Keratinocyte (primary cell): ENCODE measurements around the gene PDE10A. TPM values are rescaled to one million over a fixed set of nuclear protein-coding genes. Genes with fewer than 3 reads are reported as not detected.

Experiments
- DNase-seq: peaks from one replicate; pipeline ENCODE4 v3.0.0-alpha.2; 2011; ENCODE audit warnings: low read depth, missing footprints, low spot score
- FAIRE-seq: peaks from 2 replicates; lab custom pipeline; 2011; peaks lifted over from hg19 to GRCh38; lab: Jason Lieb, UNC
- H2AFZ ChIP-seq: 2 replicates; pipeline ENCODE4 v1.6.0; 2012; ENCODE audit warnings: low read length, control low read depth, inconsistent platforms; ENCODE audit not compliant: control insufficient read depth
- H3K27ac ChIP-seq: 2 replicates; pipeline ENCODE4 v1.5.1; 2011; ENCODE audit warnings: low read length; ENCODE audit not compliant: control insufficient read depth, insufficient read depth
- H3K27me3 ChIP-seq: 3 replicates; pipeline ENCODE4 v1.6.0; 2011; ENCODE audit warnings: low read length; ENCODE audit not compliant: control insufficient read depth, insufficient read depth; ENCODE audit errors: extremely low read depth
- H3K36me3 ChIP-seq, 2 experiments: 2 replicates in 1 of 2; 3 replicates in 1 of 2; pipeline ENCODE4 v1.5.1; 2011; ENCODE audit warnings: low read length in 2 of 2, mild to moderate bottlenecking in 1 of 2; ENCODE audit not compliant: control insufficient read depth in 2 of 2, insufficient read depth in 2 of 2; ENCODE audit errors: extremely low read depth in 1 of 2
- H3K4me1 ChIP-seq: 3 replicates; pipeline ENCODE4 v1.5.1; 2011; ENCODE audit warnings: low read length; ENCODE audit not compliant: control insufficient read depth, insufficient read depth; ENCODE audit errors: extremely low read depth
- H3K4me2 ChIP-seq: 3 replicates; pipeline ENCODE4 v1.6.0; 2011; ENCODE audit warnings: low read depth, low read length; ENCODE audit not compliant: control insufficient read depth, insufficient read depth; ENCODE audit errors: extremely low read depth
- H3K4me3 ChIP-seq, 3 experiments: fragments of 200-600 bp in 1 of 3; sonication (generic) in 1 of 3; 2 replicates in 2 of 3; 3 replicates in 1 of 3; pipeline ENCODE4 v1.5.1; 2011 to 2016; ENCODE audit warnings: low read length in 3 of 3, mild to moderate bottlenecking in 3 of 3, control low read depth in 2 of 3, inconsistent platforms in 1 of 3, low read depth in 1 of 3, mixed read lengths in 1 of 3, mixed run types in 1 of 3, moderate library complexity in 1 of 3; ENCODE audit not compliant: control insufficient read depth in 2 of 3, insufficient read depth in 2 of 3; ENCODE audit errors: extremely low read depth in 1 of 3
- H3K79me2 ChIP-seq: 2 replicates; pipeline ENCODE4 v1.6.0; 2012; ENCODE audit warnings: low read length; ENCODE audit not compliant: control insufficient read depth, insufficient read depth
- H3K9ac ChIP-seq: 3 replicates; pipeline ENCODE4 v1.6.0; 2011; ENCODE audit warnings: low read length; ENCODE audit not compliant: control insufficient read depth, insufficient read depth; ENCODE audit errors: extremely low read depth
- H3K9me1 ChIP-seq: 3 replicates; pipeline ENCODE4 v1.6.0; 2011; ENCODE audit warnings: low read length; ENCODE audit not compliant: control insufficient read depth, insufficient read depth; ENCODE audit errors: extremely low read depth
- H3K9me3 ChIP-seq: 2 replicates; pipeline ENCODE4 v1.5.1; 2012; ENCODE audit warnings: low read depth, low read length; ENCODE audit not compliant: control insufficient read depth
- H4K20me1 ChIP-seq: 3 replicates; pipeline ENCODE4 v1.6.0; 2011; ENCODE audit warnings: low read length; ENCODE audit not compliant: control insufficient read depth, insufficient read depth; ENCODE audit errors: extremely low read depth
- EZH2 ChIP-seq: IDR thresholded peaks from one replicate; pipeline ENCODE4 v1.6.1; 2012; ENCODE audit warnings: inconsistent platforms, mild to moderate bottlenecking, low read length, moderate library complexity
- dilution Hi-C: fragments of 300-500 bp; cut with MboI; formaldehyde crosslinking; loops from one replicate; pipeline ENCODE4 v1.7.0; 2020; ENCODE audit warnings: low sequenced_read_pairs; ENCODE audit not compliant: extremely low pct_ligation_motif_present
- polyA plus RNA-seq, 5 experiments: library from polyadenylated mRNA; depleted of rRNA in 3 of 5; stranded (reverse) in 3 of 5; stranded (forward) in 1 of 5; unstranded in 1 of 5; fragments of >200 nt; gene quantifications; 1 replicate in 1 of 5; 2 replicates in 3 of 5; 3 replicates in 1 of 5; pipeline versions ENCODE4 v1.2.1 to v1.2.3, GENCODE V29; 2011 to 2012; ENCODE audit warnings: missing spikeins in 2 of 5, low read depth in 1 of 5, low replicate concordance in 1 of 5
- TF ChIP-seq, protein P1 (sequence below), 3 experiments: IDR thresholded peaks in 1 of 3; conservative IDR thresholded peaks in 1 of 3; optimal IDR thresholded peaks in 1 of 3; 2 replicates in 2 of 3; 3 replicates in 1 of 3; pipeline versions ENCODE3 to v1.5.1; 2011; ENCODE audit warnings: low read length in 3 of 3, mild to moderate bottlenecking in 3 of 3, moderate library complexity in 2 of 3, control low read depth in 1 of 3, inconsistent platforms in 1 of 3; ENCODE audit not compliant: insufficient read depth in 2 of 3; ENCODE audit errors: extremely low read depth in 1 of 3

The PDE10A gene
- polyA plus RNA-seq, 1 donor (not counting 4 experiments of a cell fraction or from before 2014, with no cell fraction given) = not detected

GRCh38 chr6:165455488-165455887, 207.6 kb downstream of the PDE10A start:
- no peak for DNase-seq
- dilution Hi-C loops = no loop called here
- no peaks in the 10 kb centered on the region for H3K9me1 ChIP-seq
- no peak overlapping the region for H3K4me2 ChIP-seq
- TF ChIP-seq EZH2 = no peak
- TF ChIP-seq, protein P1, sequence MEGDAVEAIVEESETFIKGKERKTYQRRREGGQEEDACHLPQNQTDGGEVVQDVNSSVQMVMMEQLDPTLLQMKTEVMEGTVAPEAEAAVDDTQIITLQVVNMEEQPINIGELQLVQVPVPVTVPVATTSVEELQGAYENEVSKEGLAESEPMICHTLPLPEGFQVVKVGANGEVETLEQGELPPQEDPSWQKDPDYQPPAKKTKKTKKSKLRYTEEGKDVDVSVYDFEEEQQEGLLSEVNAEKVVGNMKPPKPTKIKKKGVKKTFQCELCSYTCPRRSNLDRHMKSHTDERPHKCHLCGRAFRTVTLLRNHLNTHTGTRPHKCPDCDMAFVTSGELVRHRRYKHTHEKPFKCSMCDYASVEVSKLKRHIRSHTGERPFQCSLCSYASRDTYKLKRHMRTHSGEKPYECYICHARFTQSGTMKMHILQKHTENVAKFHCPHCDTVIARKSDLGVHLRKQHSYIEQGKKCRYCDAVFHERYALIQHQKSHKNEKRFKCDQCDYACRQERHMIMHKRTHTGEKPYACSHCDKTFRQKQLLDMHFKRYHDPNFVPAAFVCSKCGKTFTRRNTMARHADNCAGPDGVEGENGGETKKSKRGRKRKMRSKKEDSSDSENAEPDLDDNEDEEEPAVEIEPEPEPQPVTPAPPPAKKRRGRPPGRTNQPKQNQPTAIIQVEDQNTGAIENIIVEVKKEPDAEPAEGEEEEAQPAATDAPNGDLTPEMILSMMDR (optimal IDR thresholded peaks at IDR 0.05 in 1 of 3, IDR thresholded peaks at IDR 0.05 in 1 of 3, conservative IDR thresholded peaks at IDR 0.05 in 1 of 3; ENCODE audit: extremely low read depth in 1 of 3, insufficient read depth in 2 of 3, low read length in 3 of 3) = no peak
- H3K9me3 ChIP-seq = no peaks in the 10 kb centered on the region
- no peak overlapping the region for H3K4me3 ChIP-seq
- no peaks in the 10 kb centered on the region for H3K79me2 ChIP-seq
- H3K9ac ChIP-seq = no peak overlapping the region
- H3K27me3 ChIP-seq = no peaks in the 10 kb centered on the region
- H4K20me1 ChIP-seq = no peaks in the 10 kb centered on the region
- H2AFZ ChIP-seq = no peak overlapping the region
- no peaks in the 10 kb centered on the region for H3K36me3 ChIP-seq
- H3K4me1 ChIP-seq = no peaks in the 10 kb centered on the region
- no peak for FAIRE-seq
- H3K27ac ChIP-seq = no peak overlapping the region

DNA sequence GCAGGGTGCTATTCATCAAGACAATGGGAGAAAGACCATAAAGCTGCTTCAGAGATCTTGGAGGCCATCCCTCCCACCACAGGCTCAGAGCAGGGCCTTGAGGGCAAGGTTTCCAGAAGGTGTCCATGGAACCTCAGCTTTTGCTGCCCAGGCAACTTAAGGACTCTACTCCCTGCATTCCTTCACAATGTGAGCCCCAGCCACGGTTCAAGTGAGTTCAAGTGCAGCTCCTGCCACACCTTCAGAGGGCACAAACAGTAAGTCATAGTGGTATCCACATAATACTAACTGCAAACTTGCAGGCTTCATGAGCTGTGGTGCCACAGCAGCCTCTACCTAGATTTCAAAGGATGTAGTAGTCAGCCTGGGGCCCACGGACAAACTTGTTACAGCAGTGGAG, 209.6 kb downstream of the PDE10A start:
- Histone ChIP-seq H4K20me1 (no peaks in the 10 kb centered on the region), H2AFZ (no peak overlapping the region), H3K79me2 (no peaks in the 10 kb centered on the region), H3K9me3 (no peaks in the 10 kb centered on the region), H3K9me1 (no peaks in the 10 kb centered on the region), H3K9ac (no peak overlapping the region), H3K4me3 (no peak overlapping the region), H3K4me2 (no peak overlapping the region), H3K27ac (no peak overlapping the region), H3K4me1 (no peaks in the 10 kb centered on the region), H3K27me3 (no peaks in the 10 kb centered on the region), H3K36me3 (no peaks in the 10 kb centered on the region)
- TF ChIP-seq EZH2 = no peak
- dilution Hi-C loops = no loop called here
- FAIRE-seq = no peak
- no peak for DNase-seq

DNA sequence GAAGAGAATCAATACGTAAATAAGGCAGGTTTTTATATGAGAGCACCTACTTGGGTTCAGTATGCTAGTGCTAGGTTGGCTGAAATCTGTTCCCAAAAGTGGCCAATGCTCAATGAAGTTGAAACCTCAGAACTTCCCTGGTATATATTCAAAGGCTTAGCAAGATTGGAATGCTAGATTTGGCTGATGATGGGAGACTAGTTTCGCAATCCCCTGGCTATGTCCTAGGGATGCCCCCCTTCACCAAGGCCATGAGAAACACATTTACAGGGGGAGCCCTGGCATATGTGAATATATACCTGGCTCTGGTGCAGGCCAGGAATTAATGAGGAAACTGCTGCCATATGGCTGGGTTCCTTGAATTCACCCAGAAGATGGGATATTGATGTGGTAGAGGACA, 211.2 kb downstream of the PDE10A start:
- Histone ChIP-seq H3K4me2 (no peak overlapping the region), H3K27ac (no peak overlapping the region), H3K4me3 (no peak overlapping the region), H3K27me3 (no peaks in the 10 kb centered on the region), H3K36me3 (no peaks in the 10 kb centered on the region), H3K9me3 (no peaks in the 10 kb centered on the region), H3K79me2 (no peaks in the 10 kb centered on the region), H3K4me1 (no peaks in the 10 kb centered on the region), H3K9me1 (no peaks in the 10 kb centered on the region), H3K9ac (no peak overlapping the region), H4K20me1 (no peaks in the 10 kb centered on the region), H2AFZ (no peak overlapping the region)
- TF ChIP-seq EZH2 = no peak
- TF ChIP-seq, protein P1 (optimal IDR thresholded peaks at IDR 0.05 in 1 of 3, IDR thresholded peaks at IDR 0.05 in 1 of 3, conservative IDR thresholded peaks at IDR 0.05 in 1 of 3; ENCODE audit: extremely low read depth in 1 of 3, insufficient read depth in 2 of 3, low read length in 3 of 3) = no peak
- dilution Hi-C loops = no loop called here
- FAIRE-seq (no peak), DNase-seq (no peak)
